ENCODE data around the gene SCOC. TPM values are rescaled to one million over a fixed set of nuclear protein-coding genes. Genes with fewer than 3 reads are reported as not detected.

Gene SCOC
- total and polyA plus RNA-seq, 2 of the 13 experiments (the other 11 are each of a cell fraction or from before 2014, with no cell fraction given) = 43.8 to 65.2 TPM

GRCh38 chr4:140373328-140374129 is at the start of gene SCOC (continued):
- TF ChIP-seq SP5 (CRISPR knock-in tag; IDR thresholded peaks at IDR 0.05; ENCODE audit: borderline replicate concordance, low read depth) = peak; percentile 98
- peak; percentile 72 for TF ChIP-seq XRCC5 (optimal IDR thresholded peaks at IDR 0.05; ENCODE audit: low read length)
- peak; percentile 56; the same call in 1 of the 2 replicates for TF ChIP-seq DR1 (CRISPR knock-in tag; IDR thresholded peaks at IDR 0.05)
- peak; percentile 93 for TF ChIP-seq ZNF543 (CRISPR knock-in tag; IDR thresholded peaks at IDR 0.05)
- no peak for TF ChIP-seq ZNF580 (CRISPR knock-in tag; IDR thresholded peaks at IDR 0.05; ENCODE audit: borderline replicate concordance, low read depth)
- peak; percentile 41; the same call in 1 of the 2 replicates for TF ChIP-seq FOXK1 (CRISPR knock-in tag; IDR thresholded peaks at IDR 0.05; ENCODE audit: borderline replicate concordance, low read depth)
- no peak for TF ChIP-seq AHR (CRISPR knock-in tag; IDR thresholded peaks at IDR 0.05)
- no peak for TF ChIP-seq ZNF468 (CRISPR knock-in tag; IDR thresholded peaks at IDR 0.05)
- peak; percentile 87 for TF ChIP-seq KLF12 (CRISPR knock-in tag; IDR thresholded peaks at IDR 0.05; ENCODE audit: borderline replicate concordance)
- peak; percentile 95 for TF ChIP-seq YEATS4 (CRISPR knock-in tag; IDR thresholded peaks at IDR 0.05; ENCODE audit: borderline replicate concordance)
- peak; percentile 78; the same call in 1 of the 2 replicates for TF ChIP-seq ZFP90 (CRISPR knock-in tag; IDR thresholded peaks at IDR 0.05; ENCODE audit: borderline replicate concordance)
- TF ChIP-seq ZNF224 (CRISPR knock-in tag; IDR thresholded peaks at IDR 0.05) = peak; percentile 96
- peak; percentile 91 for TF ChIP-seq HOXA5 (CRISPR knock-in tag; IDR thresholded peaks at IDR 0.05)
- TF ChIP-seq CREB3 (CRISPR knock-in tag; IDR thresholded peaks at IDR 0.05) = peak; percentile 86; the same call in 1 of the 2 replicates
- TF ChIP-seq ZNF329 (CRISPR knock-in tag; IDR thresholded peaks at IDR 0.05; ENCODE audit: low read depth) = 0 out of 2 replicates have a peak, but pooled peaks have one; percentile 72
- TF ChIP-seq NRL (CRISPR knock-in tag; IDR thresholded peaks at IDR 0.05; ENCODE audit: borderline replicate concordance) = peak; percentile 94; the same call in 1 of the 2 replicates
- peak; percentile 35; the same call in 1 of the 2 replicates for TF ChIP-seq ZNF263 (CRISPR knock-in tag; IDR thresholded peaks at IDR 0.05)
- TF ChIP-seq ZNF660 (CRISPR knock-in tag; IDR thresholded peaks at IDR 0.05; ENCODE audit: borderline replicate concordance, low read depth) = no peak
- peak; percentile 94 for TF ChIP-seq ZMYM4 (CRISPR knock-in tag; IDR thresholded peaks at IDR 0.05)
- peak; percentile 77 for TF ChIP-seq ZNF772 (CRISPR knock-in tag; IDR thresholded peaks at IDR 0.05)
- TF ChIP-seq ZNF225 (CRISPR knock-in tag; IDR thresholded peaks at IDR 0.05) = peak; percentile 88; the same call in 1 of the 2 replicates
- no peak for TF ChIP-seq ZNF484 (CRISPR knock-in tag; IDR thresholded peaks at IDR 0.05; ENCODE audit: borderline replicate concordance, low read depth)
- TF ChIP-seq ZNF121 (CRISPR knock-in tag; IDR thresholded peaks at IDR 0.05) = peak; percentile 75; the same call in 1 of the 2 replicates
- 0 out of 2 replicates have a peak, but pooled peaks have one; percentile 7 for TF ChIP-seq GABPA (IDR thresholded peaks at IDR 0.05; ENCODE audit: low read depth, low read length)
- TF ChIP-seq GABPA (CRISPR knock-in tag; IDR thresholded peaks at IDR 0.05; ENCODE audit: low read depth) = peak; percentile 35; the same call in 1 of the 2 replicates
- no peak for TF ChIP-seq ZNF280D (CRISPR knock-in tag; IDR thresholded peaks at IDR 0.05)
- TF ChIP-seq TCF7 (IDR thresholded peaks at IDR 0.05; ENCODE audit: low read depth) = no peak
- no peak for TF ChIP-seq NFIC (IDR thresholded peaks at IDR 0.05; ENCODE audit: low read length)
